CD14-positive monocyte (primary cell): ENCODE data around the gene TMEM273. TPM values are rescaled to one million over a fixed set of nuclear protein-coding genes. Genes with fewer than 3 reads are reported as not detected.

ENCODE experiments used
- DNase-seq, 3 donors: peaks; one replicate each; pipeline ENCODE4 v3.0.0-alpha.2; 2011 to 2022
- H2AFZ ChIP-seq: 2 replicates; pipeline ENCODE4 v1.6.0; 2012; ENCODE audit warnings: mild to moderate bottlenecking, low read depth, low read length, inconsistent platforms; ENCODE audit not compliant: insufficient read depth, poor library complexity, severe bottlenecking
- H3K27ac ChIP-seq, 2 donors: 1 replicate in 1 of 2; 2 replicates in 1 of 2; pipeline ENCODE4 v1.5.1; 2012 to 2013; ENCODE audit warnings: low read length in 2 of 2, control low read depth in 1 of 2, inconsistent platforms in 1 of 2, low read depth in 1 of 2, mild to moderate bottlenecking in 1 of 2
- H3K27me3 ChIP-seq, 2 donors: one replicate each; pipeline versions ENCODE4 v1.6.0 to v1.6.1; 2011 to 2013; ENCODE audit warnings: low read length in 2 of 2; ENCODE audit not compliant: control insufficient read depth in 2 of 2, insufficient read depth in 2 of 2
- H3K36me3 ChIP-seq, 2 donors: replicated peaks in 1 of 2; 1 replicate in 1 of 2; 2 replicates in 1 of 2; pipeline versions ENCODE4 v1.5.1 to v1.6.1; 2012 to 2013; ENCODE audit warnings: low read length in 2 of 2, control low read depth in 1 of 2, inconsistent platforms in 1 of 2, mild to moderate bottlenecking in 1 of 2; ENCODE audit not compliant: insufficient read depth in 2 of 2, control insufficient read depth in 1 of 2
- H3K4me1 ChIP-seq, 2 donors: 1 replicate in 1 of 2; 2 replicates in 1 of 2; pipeline versions ENCODE4 v1.5.1 to v1.6.1; 2012 to 2013; ENCODE audit warnings: low read length in 2 of 2, control low read depth in 1 of 2, inconsistent platforms in 1 of 2, mild to moderate bottlenecking in 1 of 2, moderate library complexity in 1 of 2; ENCODE audit not compliant: insufficient read depth in 2 of 2, control insufficient read depth in 1 of 2
- H3K4me2 ChIP-seq: replicated peaks from 2 replicates; pipeline ENCODE3; 2012; ENCODE audit warnings: low read length, moderate library complexity, mild to moderate bottlenecking; ENCODE audit not compliant: poor library complexity, severe bottlenecking; ENCODE audit errors: extremely low read depth
- H3K4me3 ChIP-seq, 3 experiments: fragments of 200-600 bp in 1 of 3; sonication (generic) in 1 of 3; replicated peaks in 1 of 3; 1 replicate in 2 of 3; 2 replicates in 1 of 3; pipeline ENCODE4 v1.5.1; 2011 to 2013; ENCODE audit warnings: low read length in 3 of 3, mild to moderate bottlenecking in 3 of 3, control low read depth in 2 of 3, low read depth in 2 of 3, inconsistent platforms in 1 of 3, moderate library complexity in 1 of 3
- H3K79me2 ChIP-seq: 2 replicates; pipeline ENCODE4 v1.6.0; 2012; ENCODE audit warnings: mild to moderate bottlenecking, control low read depth, inconsistent platforms, low read length, moderate library complexity; ENCODE audit not compliant: insufficient read depth
- H3K9ac ChIP-seq: 2 replicates; pipeline ENCODE4 v1.6.0; 2017; ENCODE audit warnings: low read length, mild to moderate bottlenecking; ENCODE audit not compliant: insufficient read depth, poor library complexity, severe bottlenecking
- H3K9me3 ChIP-seq, 2 donors: replicated peaks in 1 of 2; 1 replicate in 1 of 2; 2 replicates in 1 of 2; pipeline versions ENCODE4 v1.5.1 to v1.6.1; 2012 to 2013; ENCODE audit warnings: low read length in 2 of 2, control low read depth in 1 of 2; ENCODE audit not compliant: control insufficient read depth in 1 of 2, insufficient read depth in 1 of 2
- H4K20me1 ChIP-seq: 2 replicates; pipeline ENCODE4 v1.6.0; 2012; ENCODE audit warnings: mild to moderate bottlenecking, low read length, control low read depth, moderate library complexity; ENCODE audit not compliant: insufficient read depth
- H3K27ac Mint-ChIP-seq, 7 donors: one replicate each; pipeline ENCODE4 v1.8.0; 2020; ENCODE audit warnings: mild to moderate bottlenecking in 7 of 7, mixed read lengths in 7 of 7, moderate library complexity in 6 of 7, inconsistent platforms in 2 of 7
- H3K27me3 Mint-ChIP-seq, 3 donors: one replicate each; pipeline ENCODE4 v1.8.0; 2021 to 2022; ENCODE audit warnings: low read depth in 3 of 3, mild to moderate bottlenecking in 3 of 3, mixed read lengths in 3 of 3, moderate library complexity in 3 of 3, inconsistent platforms in 1 of 3
- H3K36me3 Mint-ChIP-seq, 2 donors: one replicate each; pipeline ENCODE4 v1.8.0; 2020; ENCODE audit warnings: mixed read lengths in 2 of 2, inconsistent platforms in 1 of 2, mild to moderate bottlenecking in 1 of 2
- H3K4me1 Mint-ChIP-seq: one replicate; pipeline ENCODE4 v1.8.0; 2020; ENCODE audit warnings: mild to moderate bottlenecking, mixed read lengths
- H3K4me3 Mint-ChIP-seq, 2 donors: one replicate each; pipeline ENCODE4 v1.8.0; 2020; ENCODE audit warnings: mild to moderate bottlenecking in 2 of 2, mixed read lengths in 2 of 2, moderate library complexity in 1 of 2
- H3K9me3 Mint-ChIP-seq, 7 donors: one replicate each; pipeline ENCODE4 v1.8.0; 2020 to 2022; ENCODE audit warnings: mixed read lengths in 7 of 7, mild to moderate bottlenecking in 6 of 7, moderate library complexity in 6 of 7, inconsistent platforms in 2 of 7
- WGBS: methylation state at CpG from one replicate; pipeline ENCODE4 v1.1.5; 2013; ENCODE audit warnings: missing lambda C conversion rate; ENCODE audit not compliant: insufficient coverage; 5-methylcytosine and 5-hydroxymethylcytosine counted together
- intact Hi-C, 2 donors: fragments of 100-400 bp; cut with micrococcal nuclease; formaldehyde crosslinking; loops; one replicate each; pipeline versions ENCODE4 v1.15.0 to v1.15.1; 2023
- polyA plus RNA-seq, 3 donors: library from polyadenylated mRNA; depleted of rRNA in 1 of 3; unstranded in 2 of 3; stranded (reverse) in 1 of 3; fragments of 300-500 nt in 2 of 3; fragments of >200 nt in 1 of 3; fragmentation: Illumina TruSeq in 2 of 3; gene quantifications; 1 replicate in 2 of 3; 2 replicates in 1 of 3; pipeline ENCODE4 v1.2.3, GENCODE V29; 2012 to 2021
- TF ChIP-seq, protein P1 (sequence below): fragments of 200-600 bp; IDR thresholded peaks from one replicate; pipeline ENCODE4 v1.8.0; 2022; ENCODE audit warnings: antibody characterized with exemption, mild to moderate bottlenecking

The TMEM273 gene
- polyA plus RNA-seq, 3 donors = 6.7 to 7.9 (median 6.9) TPM

DNA sequence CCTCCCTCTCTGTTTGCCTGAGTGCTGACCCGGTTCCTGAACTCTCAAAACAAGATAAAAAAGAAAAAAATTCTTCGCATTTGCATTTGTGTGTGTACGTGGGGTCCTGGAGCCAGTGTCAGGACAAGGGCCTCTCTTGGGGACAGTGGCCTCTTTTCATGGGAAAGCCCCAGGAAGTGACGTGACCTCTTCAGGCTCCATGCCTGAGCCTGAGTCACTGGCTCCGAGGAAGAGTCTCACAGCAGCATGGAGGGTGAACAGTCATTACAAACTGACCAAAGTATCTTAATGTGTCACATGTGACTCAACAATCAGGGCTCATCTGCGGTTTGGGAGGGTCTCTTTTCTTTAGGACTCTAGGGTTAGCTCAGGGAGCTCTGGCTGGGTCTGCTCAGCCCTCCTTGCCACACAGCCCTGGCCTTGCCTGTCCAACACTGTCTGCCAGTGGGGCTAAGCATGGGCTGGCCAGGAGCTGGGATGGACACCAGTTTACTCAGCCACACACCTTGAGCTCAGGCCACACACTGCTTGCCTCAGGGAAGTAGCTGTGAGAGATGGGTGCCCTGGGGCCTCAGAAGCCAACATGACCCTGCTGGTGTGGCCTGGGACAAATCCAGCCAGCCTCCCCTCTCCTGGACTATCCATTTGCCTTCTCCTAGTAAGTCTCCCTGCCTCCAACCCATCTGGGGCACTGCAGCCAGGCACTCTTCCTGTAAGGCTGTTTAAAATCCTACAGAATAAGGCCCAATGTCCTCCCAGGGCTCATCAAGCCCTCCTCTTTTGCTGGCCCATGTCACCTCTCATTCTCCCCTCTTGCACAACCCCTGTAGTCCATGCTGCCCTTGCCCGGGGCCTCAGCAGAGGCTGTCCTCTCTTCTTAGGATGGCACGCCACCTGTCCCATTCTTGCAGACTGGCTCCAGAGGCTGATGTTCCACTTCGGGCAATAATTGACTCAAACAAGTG, 10.5 kb downstream of the TMEM273 start:
- no peaks in the 10 kb centered on the region for H3K9me3 Mint-ChIP-seq
- Histone ChIP-seq H2AFZ (peak overlapping the region; percentile 27), H3K9ac (peak overlapping the region; percentile 56), H3K27me3 (no peaks in the 10 kb centered on the region), H3K79me2 (no peaks in the 10 kb centered on the region), H3K4me1 (peaks cover 38 to 43% of the 10 kb centered on the region in 2 donors), H3K9me3 (no peaks in the 10 kb centered on the region), H3K4me3 (no peak overlapping the region), H3K36me3 (no peaks in the 10 kb centered on the region), H3K27ac (peak overlapping the region; percentile 74 to 93), H4K20me1 (no peaks in the 10 kb centered on the region), H3K4me2 (peak overlapping the region; percentile 17)
- peak; percentile 96 to 99 (median 98) for DNase-seq
- H3K4me1 Mint-ChIP-seq = peaks cover 55% of the 10 kb centered on the region
- H3K27me3 Mint-ChIP-seq = peaks cover 0 to 11% (median 3%) of the 10 kb centered on the region in 3 donors
- intact Hi-C loops = loop anchor here (1.0 to 10.0 kb wide), 3 partner anchors 13 to 137 kb away; no protein-coding TSS in a partner anchor
- 49% methylated on average over 7 of the region's 9 CpGs for whole genome bisulfite sequencing
- H3K4me3 Mint-ChIP-seq = peak overlapping the region; percentile 65 to 79
- TF ChIP-seq, protein P1, sequence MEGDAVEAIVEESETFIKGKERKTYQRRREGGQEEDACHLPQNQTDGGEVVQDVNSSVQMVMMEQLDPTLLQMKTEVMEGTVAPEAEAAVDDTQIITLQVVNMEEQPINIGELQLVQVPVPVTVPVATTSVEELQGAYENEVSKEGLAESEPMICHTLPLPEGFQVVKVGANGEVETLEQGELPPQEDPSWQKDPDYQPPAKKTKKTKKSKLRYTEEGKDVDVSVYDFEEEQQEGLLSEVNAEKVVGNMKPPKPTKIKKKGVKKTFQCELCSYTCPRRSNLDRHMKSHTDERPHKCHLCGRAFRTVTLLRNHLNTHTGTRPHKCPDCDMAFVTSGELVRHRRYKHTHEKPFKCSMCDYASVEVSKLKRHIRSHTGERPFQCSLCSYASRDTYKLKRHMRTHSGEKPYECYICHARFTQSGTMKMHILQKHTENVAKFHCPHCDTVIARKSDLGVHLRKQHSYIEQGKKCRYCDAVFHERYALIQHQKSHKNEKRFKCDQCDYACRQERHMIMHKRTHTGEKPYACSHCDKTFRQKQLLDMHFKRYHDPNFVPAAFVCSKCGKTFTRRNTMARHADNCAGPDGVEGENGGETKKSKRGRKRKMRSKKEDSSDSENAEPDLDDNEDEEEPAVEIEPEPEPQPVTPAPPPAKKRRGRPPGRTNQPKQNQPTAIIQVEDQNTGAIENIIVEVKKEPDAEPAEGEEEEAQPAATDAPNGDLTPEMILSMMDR = no peak
- H3K36me3 Mint-ChIP-seq = peaks cover 8 to 18% of the 10 kb centered on the region in 2 donors
- H3K27ac Mint-ChIP-seq = peak overlapping the region; percentile 95 to 99 (median 96)

DNA sequence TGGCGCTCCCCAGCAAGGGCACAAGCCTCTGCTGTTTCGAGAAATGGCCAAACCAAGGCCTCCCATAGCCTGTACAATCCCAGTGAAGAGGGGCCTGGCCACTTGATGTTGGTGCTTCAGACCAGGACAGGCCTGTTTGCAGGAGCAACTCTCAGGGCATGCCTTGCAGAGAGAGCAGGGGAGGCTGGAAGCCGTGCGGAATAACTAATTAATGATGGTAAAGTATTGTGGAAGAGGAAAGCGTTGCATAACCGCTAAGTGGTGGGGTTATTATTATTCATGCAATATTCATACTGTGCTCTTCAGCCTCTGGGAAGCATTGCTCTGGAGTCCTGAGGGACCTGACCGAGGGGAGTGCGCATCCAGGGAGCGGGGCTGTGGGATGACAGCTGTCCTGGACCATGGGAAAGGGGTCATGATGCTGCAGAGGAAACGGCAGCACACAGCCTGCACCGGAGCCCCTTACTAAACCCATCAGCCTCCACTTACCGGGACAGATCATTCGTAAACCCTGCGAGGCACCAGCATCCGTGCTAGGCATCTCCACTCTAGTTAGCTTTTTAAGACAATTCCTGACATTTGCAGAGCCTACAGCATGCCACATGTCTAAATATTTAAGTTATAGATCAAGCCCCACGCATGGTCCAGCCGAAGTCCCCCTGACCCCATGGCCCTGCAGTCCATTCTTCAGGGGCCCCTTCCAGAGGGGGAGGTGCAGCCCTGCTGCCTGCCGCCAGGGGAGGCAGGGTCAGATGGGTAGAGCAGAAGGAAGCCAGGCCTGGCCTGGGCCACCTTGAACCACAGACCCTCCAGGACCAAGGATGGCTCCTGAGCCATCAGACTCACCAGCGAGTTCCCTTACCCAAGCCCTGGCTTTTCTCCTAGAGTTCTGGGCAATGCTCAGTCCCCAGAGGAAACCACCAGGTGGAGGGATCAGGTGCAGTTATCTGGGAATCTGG, 11.6 kb downstream of the TMEM273 start:
- Mint-ChIP-seq H3K36me3 (peaks cover 8 to 17% of the 10 kb centered on the region in 2 donors), H3K27ac (peak overlapping the region; percentile 95 to 99 (median 96)), H3K27me3 (peaks cover 0 to 11% (median 3%) of the 10 kb centered on the region in 3 donors), H3K4me3 (no peak overlapping the region), H3K4me1 (peaks cover 52% of the 10 kb centered on the region), H3K9me3 (no peaks in the 10 kb centered on the region)
- Histone ChIP-seq H3K79me2 (no peaks in the 10 kb centered on the region), H3K4me1 (peaks cover 44 to 53% of the 10 kb centered on the region in 2 donors), H4K20me1 (no peaks in the 10 kb centered on the region), H3K9me3 (no peaks in the 10 kb centered on the region), H3K9ac (peak overlapping the region; percentile 56), H3K36me3 (no peaks in the 10 kb centered on the region), H3K4me3 (no peak overlapping the region), H3K27ac (peak overlapping the region; percentile 74 to 93), H3K27me3 (no peaks in the 10 kb centered on the region), H3K4me2 (peak overlapping the region; percentile 17), H2AFZ (peak overlapping the region; percentile 27)
- intact Hi-C loops = loop anchor here (1.0 to 10.0 kb wide), 3 partner anchors 14 to 138 kb away; no protein-coding TSS in a partner anchor
- TF ChIP-seq, protein P1 = no peak
- 91% methylated on average over 12 of the region's 19 CpGs for WGBS
- no peak for DNase-seq
